Measurements from ENCODE around the gene AMMECR1L. TPM values are rescaled to one million over a fixed set of nuclear protein-coding genes. Genes with fewer than 3 reads are reported as not detected.
"Not testable (repeated sequence)": the region's sequence is repeated elsewhere in the genome, so short reads cannot be mapped to it uniquely, and the experiment has no call there.

The AMMECR1L gene
- 10 to 100 TPM; 16.4 to 17.4 TPM for total RNA-seq

DNA sequence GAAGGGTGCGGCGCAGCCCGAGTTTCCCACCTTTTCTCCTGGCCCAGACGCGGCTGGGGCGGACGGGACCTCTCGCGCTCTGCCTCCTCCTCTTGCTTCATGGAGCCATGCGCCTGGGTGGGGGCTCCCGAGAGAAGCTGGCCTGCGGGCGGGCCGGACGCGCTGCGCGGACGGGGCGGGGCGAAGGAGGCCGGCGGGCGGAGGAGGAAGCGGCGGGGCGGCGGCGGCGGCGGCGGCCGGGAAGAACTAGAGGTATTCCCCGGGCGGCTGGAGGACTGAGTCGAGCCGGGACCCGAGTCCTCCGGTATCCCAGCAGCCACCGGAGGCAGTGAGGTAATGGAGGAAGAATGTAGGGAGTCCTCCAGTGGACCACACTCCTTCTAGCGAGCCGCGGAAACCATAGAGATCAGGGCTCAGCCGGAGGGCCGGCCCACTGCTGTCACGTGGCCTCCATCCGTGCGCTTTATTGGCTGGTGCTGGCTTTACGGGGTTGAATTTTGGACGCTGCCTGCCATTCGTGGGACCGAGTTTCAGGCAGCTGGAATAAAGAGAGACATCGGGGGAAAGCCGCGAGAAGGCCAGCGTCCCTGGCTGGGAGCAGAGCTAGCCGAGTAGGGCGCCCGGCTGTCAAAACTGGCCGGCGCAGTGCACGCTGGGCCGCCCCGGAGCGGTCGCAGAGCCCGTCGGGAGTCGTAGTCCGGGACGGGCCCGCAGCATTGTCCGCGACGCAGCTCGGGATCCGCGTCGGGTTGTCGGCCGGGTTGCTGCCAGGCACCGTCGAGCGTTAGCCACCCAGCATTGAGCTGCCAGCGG lies at the start of gene AMMECR1L:
TSS of gene AMMECR1L (minus strand) at position 177 of the 813 bp plus-strand sequence. CDS start 11,722 bp downstream, outside the sequence.
- Mint-ChIP-seq H3K4me3 (peak within 1 kb of the TSS; percentile 88), H3K4me1 (peaks cover 34% of the 10 kb centered on the region), H3K27ac (peak within 1 kb of the TSS; percentile 81)
- H3K27me3 Mint-ChIP-seq, H3K9me3 Mint-ChIP-seq, H3K36me3 Mint-ChIP-seq: not testable (repeated sequence)
- peak; percentile 81 for DNase-seq

DNA sequence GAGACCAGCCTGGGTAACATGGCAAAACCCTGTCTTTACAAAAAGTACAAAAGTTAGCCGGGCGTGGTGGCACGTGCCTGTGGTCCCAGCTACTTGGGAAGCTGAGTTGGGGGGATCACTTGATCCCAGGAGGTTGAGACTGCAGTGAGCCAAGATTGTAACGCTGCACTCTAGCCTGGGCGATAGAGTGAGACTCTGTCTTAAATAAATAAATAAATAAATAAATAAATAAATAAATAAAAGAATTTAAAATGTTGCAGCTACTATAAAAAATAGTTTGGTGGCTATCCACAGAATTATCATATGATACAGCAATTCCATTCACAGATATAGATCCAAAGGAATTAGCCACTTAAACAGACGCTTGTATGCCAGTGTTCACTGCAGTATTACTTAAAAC lies 49.6 kb upstream of the AMMECR1L start:
- peaks cover 4% of the 10 kb centered on the region for H3K4me1 Mint-ChIP-seq
- H3K27me3 Mint-ChIP-seq: no peaks in the 10 kb centered on the region
- DNase-seq: no peak
- no peak overlapping the region for H3K27ac Mint-ChIP-seq
- no peaks in the 10 kb centered on the region for H3K9me3 Mint-ChIP-seq
- no peaks in the 10 kb centered on the region for H3K36me3 Mint-ChIP-seq
- H3K4me3 Mint-ChIP-seq: no peak overlapping the region

DNA sequence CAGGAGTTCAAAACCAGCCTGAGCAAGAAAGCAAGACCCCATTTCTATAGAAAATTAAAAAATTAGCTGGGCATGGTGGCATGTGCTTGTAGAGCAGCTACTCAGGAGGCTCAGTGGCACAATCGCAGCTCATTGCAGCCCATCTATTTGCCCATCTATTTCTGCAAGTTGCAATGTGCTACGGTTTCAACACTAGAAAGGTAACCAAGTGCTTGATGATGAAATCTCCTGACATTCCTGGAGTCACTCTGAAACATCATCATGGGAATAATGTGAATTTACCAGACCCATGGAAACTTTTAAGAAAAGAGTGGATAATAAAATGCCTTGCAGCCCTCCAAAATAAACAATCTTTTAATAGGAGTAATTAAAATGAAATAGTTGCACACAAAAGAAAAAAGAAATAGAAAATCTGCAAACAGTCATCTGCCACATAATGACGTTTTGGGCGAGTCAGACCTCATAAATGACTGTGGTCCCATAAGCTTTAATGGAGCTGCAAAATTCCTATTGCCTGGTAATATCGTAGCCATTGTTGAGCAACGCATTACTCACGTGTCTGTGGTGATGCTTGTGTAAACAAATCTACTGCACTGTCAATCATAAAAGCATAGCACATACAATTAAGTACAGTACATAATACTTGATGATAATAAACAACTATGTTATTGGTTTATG lies 46.6 kb upstream of the AMMECR1L start:
- H3K9me3 Mint-ChIP-seq: no peaks in the 10 kb centered on the region
- H3K4me1 Mint-ChIP-seq: peaks cover 7% of the 10 kb centered on the region
- no peak overlapping the region for H3K4me3 Mint-ChIP-seq
- no peak for DNase-seq
- H3K27ac Mint-ChIP-seq: no peak overlapping the region
- no peaks in the 10 kb centered on the region for H3K36me3 Mint-ChIP-seq
- H3K27me3 Mint-ChIP-seq: no peaks in the 10 kb centered on the region

DNA sequence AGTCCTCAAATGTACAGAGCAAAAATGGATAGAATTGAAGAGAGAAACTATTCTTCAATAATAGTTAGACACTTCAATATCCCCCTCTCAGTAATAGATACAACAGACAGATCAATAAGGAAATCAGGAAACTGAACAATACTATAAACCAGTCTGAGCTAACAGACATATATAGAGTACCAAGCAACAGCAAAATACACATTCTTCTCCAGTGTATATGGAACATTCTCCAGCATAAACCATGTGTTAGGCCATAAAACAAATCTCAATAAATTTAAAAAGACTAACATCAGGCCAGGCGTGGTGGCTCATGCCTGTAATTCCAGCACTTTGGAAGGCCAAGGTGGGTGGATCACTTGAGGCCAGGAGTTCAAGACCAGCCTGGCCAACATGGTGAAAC lies 43.7 kb upstream of the AMMECR1L start:
- H3K36me3 Mint-ChIP-seq: no peaks in the 10 kb centered on the region
- no peak overlapping the region for H3K4me3 Mint-ChIP-seq
- DNase-seq: no peak
- no peak overlapping the region for H3K27ac Mint-ChIP-seq
- peaks cover 7% of the 10 kb centered on the region for H3K4me1 Mint-ChIP-seq
- H3K27me3 Mint-ChIP-seq: no peaks in the 10 kb centered on the region
- H3K9me3 Mint-ChIP-seq: no peaks in the 10 kb centered on the region

- Mint-ChIP-seq H3K4me1 (peaks cover 7% of the 10 kb centered on the region), H3K9me3 (no peaks in the 10 kb centered on the region), H3K36me3 (no peaks in the 10 kb centered on the region), H3K27ac (no peak overlapping the region), H3K4me3 (no peak overlapping the region), H3K27me3 (peaks cover 5% of the 10 kb centered on the region)
- DNase-seq: no peak
Measured at GRCh38 chr2:127927384-127927783, 41.6 kb upstream of the AMMECR1L start.

- DNase-seq: no peak
- H3K36me3 Mint-ChIP-seq: no peaks in the 10 kb centered on the region
- H3K4me3 Mint-ChIP-seq: no peak overlapping the region
- H3K27me3 Mint-ChIP-seq: peaks cover 5% of the 10 kb centered on the region
- no peaks in the 10 kb centered on the region for H3K4me1 Mint-ChIP-seq
- no peaks in the 10 kb centered on the region for H3K9me3 Mint-ChIP-seq
- H3K27ac Mint-ChIP-seq: no peak overlapping the region
Measured at GRCh38 chr2:127917916-127918315, 32.2 kb upstream of the AMMECR1L start.

DNA sequence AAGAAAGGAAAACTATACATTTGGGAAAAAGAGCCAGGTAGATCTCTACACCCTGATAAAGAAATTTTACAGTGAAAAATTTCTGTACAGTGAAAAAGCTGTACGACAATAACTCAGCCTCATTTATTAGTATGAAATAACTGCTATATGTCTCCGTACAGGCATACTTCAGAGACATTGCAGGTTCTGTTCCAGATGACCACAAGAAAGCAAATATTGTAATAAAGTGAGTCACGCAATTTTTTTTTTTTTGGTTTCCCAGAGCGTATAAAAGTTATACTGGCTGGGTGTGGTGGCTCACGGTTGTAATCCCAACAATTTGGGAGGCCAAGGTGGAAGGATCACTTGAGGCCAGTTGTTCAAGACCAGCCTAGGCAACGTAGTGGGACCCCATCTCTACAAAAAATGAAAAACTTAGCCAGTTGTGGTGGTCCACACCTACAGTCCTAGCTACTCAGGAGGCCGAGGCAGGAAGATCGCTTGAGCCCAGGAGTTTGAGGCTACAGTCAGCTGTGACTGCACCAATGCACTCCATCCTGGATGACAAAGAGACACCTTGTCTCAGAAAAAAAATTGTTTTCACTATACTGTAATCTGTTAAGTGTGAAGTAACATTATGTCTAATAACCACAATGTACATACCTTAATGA lies 28.2 kb upstream of the AMMECR1L start:
- no peak overlapping the region for H3K4me3 Mint-ChIP-seq
- no peaks in the 10 kb centered on the region for H3K36me3 Mint-ChIP-seq
- H3K27me3 Mint-ChIP-seq: no peaks in the 10 kb centered on the region
- H3K27ac Mint-ChIP-seq: no peak overlapping the region
- DNase-seq: no peak
- no peaks in the 10 kb centered on the region for H3K4me1 Mint-ChIP-seq
- H3K9me3 Mint-ChIP-seq: no peaks in the 10 kb centered on the region

DNA sequence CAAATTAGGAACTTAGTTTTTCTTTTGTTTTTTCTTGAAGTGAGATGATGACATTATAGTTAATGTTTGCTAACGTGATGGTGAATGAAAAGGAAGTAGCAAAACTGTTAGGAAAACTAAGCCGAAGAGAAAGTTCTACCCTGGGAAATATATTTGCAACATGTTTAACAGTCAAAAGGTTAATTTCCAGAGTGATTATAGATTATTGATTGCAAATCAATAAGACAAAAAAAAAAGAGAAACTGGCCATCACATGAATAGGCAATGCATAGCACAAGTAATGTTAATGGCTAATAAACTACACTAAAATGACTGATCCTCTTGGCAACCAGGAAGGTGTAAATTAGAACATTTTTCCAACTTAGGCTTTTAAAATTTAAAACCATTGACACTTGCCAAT lies 26.0 kb upstream of the AMMECR1L start:
- H3K27ac Mint-ChIP-seq: no peak overlapping the region
- no peak for DNase-seq
- no peaks in the 10 kb centered on the region for H3K36me3 Mint-ChIP-seq
- no peaks in the 10 kb centered on the region for H3K4me1 Mint-ChIP-seq
- H3K9me3 Mint-ChIP-seq: no peaks in the 10 kb centered on the region
- no peak overlapping the region for H3K4me3 Mint-ChIP-seq
- no peaks in the 10 kb centered on the region for H3K27me3 Mint-ChIP-seq

DNA sequence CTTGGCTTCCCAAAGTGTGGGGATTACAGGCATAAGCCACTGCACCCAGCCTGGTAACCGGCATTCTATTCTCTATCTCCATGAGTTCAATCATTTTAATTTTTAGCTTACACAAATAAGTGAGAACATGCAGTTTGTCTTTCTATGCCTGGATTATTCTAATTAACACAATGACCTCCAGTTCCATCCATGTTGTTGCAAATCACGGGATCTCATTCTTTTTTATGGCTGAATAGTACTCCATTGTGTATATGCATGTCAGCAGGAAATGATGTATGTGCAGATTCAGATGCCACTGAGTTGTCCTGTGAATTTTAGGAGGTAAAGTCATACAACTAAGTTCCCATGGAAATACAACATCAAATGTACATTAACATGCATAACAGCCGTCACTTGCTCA lies 24.7 kb upstream of the AMMECR1L start:
- Mint-ChIP-seq H3K27ac (no peak overlapping the region), H3K36me3 (no peaks in the 10 kb centered on the region), H3K4me1 (no peaks in the 10 kb centered on the region), H3K4me3 (no peak overlapping the region), H3K9me3 (no peaks in the 10 kb centered on the region), H3K27me3 (no peaks in the 10 kb centered on the region)
- DNase-seq: no peak

DNA sequence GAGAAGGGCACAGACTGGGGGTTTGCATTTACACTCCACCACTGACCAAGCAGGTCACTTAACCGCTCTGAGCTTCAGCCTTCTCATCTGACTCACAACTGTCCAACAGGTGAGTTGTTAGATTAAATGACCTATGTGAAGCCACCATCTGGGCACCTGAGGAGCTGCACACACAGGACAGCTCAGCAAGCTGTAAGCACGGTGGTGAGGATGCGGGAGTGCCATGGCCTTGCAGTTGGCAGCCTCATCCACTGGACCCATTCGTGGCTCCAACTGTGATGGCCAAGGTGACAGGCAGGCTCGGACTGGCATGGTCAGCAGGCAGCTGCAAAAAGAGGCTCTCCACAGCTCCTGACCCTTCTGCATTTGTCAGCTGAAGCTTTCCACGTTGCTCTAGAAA lies 23.3 kb upstream of the AMMECR1L start:
- Mint-ChIP-seq H3K36me3 (no peaks in the 10 kb centered on the region), H3K27ac (no peak overlapping the region), H3K4me3 (no peak overlapping the region), H3K9me3 (no peaks in the 10 kb centered on the region), H3K27me3 (no peaks in the 10 kb centered on the region), H3K4me1 (no peaks in the 10 kb centered on the region)
- no peak for DNase-seq

DNA sequence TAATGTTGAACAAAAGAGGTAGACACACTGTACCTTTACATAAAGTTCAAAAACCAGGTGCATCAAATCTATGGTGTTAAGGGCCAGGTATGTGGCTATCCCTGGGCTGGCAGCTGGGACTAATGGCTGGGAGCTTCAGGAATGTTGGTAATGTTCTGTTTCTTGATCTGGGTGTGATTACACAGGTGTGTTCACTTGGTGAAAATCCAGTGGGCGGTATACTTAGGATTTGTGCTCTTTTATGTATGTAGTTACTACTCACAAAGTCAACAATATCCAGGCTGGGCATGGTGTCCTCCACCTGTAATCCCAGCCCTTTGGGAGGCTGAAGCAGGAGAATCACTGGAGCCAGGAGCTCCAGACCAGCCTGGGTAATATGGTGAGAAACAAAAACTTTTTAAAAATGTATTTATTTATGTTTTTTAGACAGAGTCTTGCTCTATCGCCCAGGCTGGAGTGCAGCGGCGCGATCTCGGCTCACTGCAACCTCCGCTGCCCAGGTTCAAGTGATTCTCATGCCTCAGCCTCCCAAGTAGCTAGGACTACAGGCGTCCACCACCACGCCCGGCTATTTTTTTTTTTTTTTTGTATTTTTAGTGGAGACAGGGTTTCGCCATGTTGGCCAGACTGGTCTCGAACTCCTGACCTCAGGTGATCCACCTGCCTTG lies 22.1 kb upstream of the AMMECR1L start:
- H3K9me3 Mint-ChIP-seq, H3K36me3 Mint-ChIP-seq, H3K27ac Mint-ChIP-seq, H3K27me3 Mint-ChIP-seq, H3K4me3 Mint-ChIP-seq, DNase-seq, H3K4me1 Mint-ChIP-seq: not testable (repeated sequence)

- DNase-seq: no peak
- no peak overlapping the region for H3K4me3 Mint-ChIP-seq
- no peak overlapping the region for H3K27ac Mint-ChIP-seq
- no peaks in the 10 kb centered on the region for H3K36me3 Mint-ChIP-seq
- H3K27me3 Mint-ChIP-seq: no peaks in the 10 kb centered on the region
- H3K4me1 Mint-ChIP-seq: no peaks in the 10 kb centered on the region
- no peaks in the 10 kb centered on the region for H3K9me3 Mint-ChIP-seq
Measured at GRCh38 chr2:127906206-127906926, 20.6 kb upstream of the AMMECR1L start.

DNA sequence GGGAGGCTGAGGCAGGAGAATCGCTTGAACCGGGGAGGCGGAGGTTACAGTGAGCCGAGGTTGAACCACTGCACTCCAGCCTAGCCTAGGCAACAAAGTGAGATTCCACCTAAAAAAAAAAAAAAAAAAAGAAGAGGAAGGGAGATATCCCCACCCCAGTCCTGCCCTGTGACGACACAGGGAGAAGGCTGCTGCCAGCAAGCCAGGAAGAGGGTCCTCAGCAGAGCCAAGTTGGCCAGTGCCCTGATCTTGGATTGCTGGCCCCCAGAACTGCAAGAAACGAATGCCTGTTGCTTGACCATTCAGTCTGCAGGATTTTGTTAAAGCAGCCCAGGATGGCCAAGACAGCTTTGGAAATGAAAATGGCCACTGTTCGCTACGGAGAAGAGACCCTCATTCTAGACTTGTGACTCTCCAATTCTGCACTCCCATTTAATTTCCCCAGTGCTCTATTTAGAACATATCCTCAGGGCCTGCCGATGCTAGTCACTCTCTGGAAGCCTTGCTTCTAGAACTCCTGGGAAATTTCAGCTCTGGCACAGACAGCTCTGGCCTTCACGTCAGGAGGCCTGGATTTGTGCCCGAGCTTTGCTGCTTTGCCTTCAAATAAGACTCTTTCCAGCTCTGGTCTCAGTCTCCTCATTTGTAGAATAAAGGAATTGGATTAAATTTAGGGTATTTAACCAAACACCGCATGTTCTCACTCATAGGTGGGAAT lies 15.7 kb upstream of the AMMECR1L start:
- Mint-ChIP-seq H3K4me3 (no peak overlapping the region), H3K27ac (no peak overlapping the region), H3K4me1 (no peaks in the 10 kb centered on the region), H3K9me3 (no peaks in the 10 kb centered on the region), H3K27me3 (no peaks in the 10 kb centered on the region), H3K36me3 (no peaks in the 10 kb centered on the region)
- DNase-seq: no peak

- H3K27me3 Mint-ChIP-seq: no peaks in the 10 kb centered on the region
Measured at GRCh38 chr2:127897531-127898211, 11.9 kb upstream of the AMMECR1L start.

More at GRCh38 chr2:127897531-127898211, 11.9 kb upstream of the AMMECR1L start:
- Mint-ChIP-seq H3K4me1 (no peaks in the 10 kb centered on the region), H3K9me3 (no peaks in the 10 kb centered on the region), H3K36me3 (no peaks in the 10 kb centered on the region), H3K27ac (no peak overlapping the region), H3K4me3 (no peak overlapping the region)
- no peak for DNase-seq
